ENCODE results near the gene CCSER1.
A peak's percentile ranks its signal among the peaks of the same experiment; 100 is the strongest.
"Not testable (repeated sequence)": the region's sequence is repeated elsewhere in the genome, so short reads cannot be mapped to it uniquely, and the experiment has no call there.

The CCSER1 gene

DNA sequence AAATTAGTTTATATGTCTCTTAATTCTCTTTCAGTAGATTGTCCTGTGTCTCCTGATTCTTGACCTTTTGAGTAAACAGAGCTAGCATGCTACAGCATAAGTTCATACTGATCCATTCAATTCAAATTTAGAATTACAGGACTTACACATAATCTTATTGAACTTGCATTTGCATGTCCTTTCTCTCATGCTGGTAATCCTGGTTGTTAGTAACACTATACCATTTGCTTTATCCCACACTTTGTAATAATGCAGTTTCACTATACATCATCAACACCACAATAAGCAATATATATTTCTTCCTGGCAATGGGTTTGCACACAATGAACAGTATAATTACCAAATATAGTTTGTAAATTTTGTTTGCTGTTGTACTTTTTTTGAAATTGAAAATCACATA is 1239.4 kb downstream of the CCSER1 start:
- Mint-ChIP-seq H3K36me3 (ENCODE audit: low read depth) (no peaks in the 10 kb centered on the region), H3K9me3 (peaks cover 19% of the 10 kb centered on the region), H3K4me1 (ENCODE audit: low read depth) (no peaks in the 10 kb centered on the region), H3K27me3 (ENCODE audit: low read depth) (no peaks in the 10 kb centered on the region), H3K27ac (no peak overlapping the region), H3K4me3 (no peak overlapping the region)
- no peak for DNase-seq (ENCODE audit: low spot score)

DNA sequence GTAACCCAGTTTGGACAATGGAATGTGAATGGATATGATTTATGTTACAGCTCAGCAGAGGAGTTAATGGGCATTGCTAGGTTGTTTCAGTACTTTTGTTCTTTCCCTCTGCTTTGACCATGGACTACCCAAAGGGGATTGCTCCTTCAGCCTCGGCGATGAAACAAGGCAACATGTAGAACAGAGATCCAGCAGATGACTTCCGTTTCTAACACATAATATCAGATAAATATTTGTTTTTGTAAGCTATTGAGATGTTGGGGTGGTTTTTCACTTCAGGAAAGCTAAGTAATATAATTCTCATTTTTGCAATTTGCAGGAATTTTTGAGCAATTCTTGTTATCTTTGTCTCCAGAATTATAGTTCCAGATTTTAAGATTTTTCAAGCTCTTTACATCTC is 1241.9 kb downstream of the CCSER1 start:
- Mint-ChIP-seq H3K27ac (no peak overlapping the region), H3K4me1 (ENCODE audit: low read depth) (no peaks in the 10 kb centered on the region), H3K4me3 (no peak overlapping the region), H3K27me3 (ENCODE audit: low read depth) (no peaks in the 10 kb centered on the region), H3K36me3 (ENCODE audit: low read depth) (no peaks in the 10 kb centered on the region), H3K9me3 (peaks cover 17% of the 10 kb centered on the region)
- DNase-seq (ENCODE audit: low spot score) = no peak

DNA sequence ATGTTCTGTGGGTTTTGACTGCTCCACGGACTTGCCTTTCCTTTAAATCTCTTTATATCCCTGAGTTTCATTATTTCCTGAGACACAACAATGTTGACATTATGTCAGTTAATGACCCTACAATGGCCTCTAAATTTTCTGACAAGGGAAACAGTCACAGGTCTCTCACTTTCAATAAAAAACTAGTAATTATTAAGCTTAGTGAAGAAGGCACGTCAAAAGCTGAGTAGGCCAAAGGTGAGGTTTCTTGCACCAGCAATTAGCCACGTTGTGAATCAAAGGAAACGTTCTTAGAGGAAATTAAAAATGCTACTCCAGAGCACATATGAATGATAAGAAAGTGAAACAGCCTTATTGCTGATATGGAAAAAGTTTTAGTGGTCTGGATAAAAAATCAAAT is 1246.4 kb downstream of the CCSER1 start:
- Mint-ChIP-seq H3K27ac (no peak overlapping the region), H3K27me3 (ENCODE audit: low read depth) (no peaks in the 10 kb centered on the region), H3K4me1 (ENCODE audit: low read depth) (no peaks in the 10 kb centered on the region), H3K36me3 (ENCODE audit: low read depth) (no peaks in the 10 kb centered on the region), H3K4me3 (no peak overlapping the region), H3K9me3 (peaks cover 29% of the 10 kb centered on the region)
- no peak for DNase-seq (ENCODE audit: low spot score)

DNA sequence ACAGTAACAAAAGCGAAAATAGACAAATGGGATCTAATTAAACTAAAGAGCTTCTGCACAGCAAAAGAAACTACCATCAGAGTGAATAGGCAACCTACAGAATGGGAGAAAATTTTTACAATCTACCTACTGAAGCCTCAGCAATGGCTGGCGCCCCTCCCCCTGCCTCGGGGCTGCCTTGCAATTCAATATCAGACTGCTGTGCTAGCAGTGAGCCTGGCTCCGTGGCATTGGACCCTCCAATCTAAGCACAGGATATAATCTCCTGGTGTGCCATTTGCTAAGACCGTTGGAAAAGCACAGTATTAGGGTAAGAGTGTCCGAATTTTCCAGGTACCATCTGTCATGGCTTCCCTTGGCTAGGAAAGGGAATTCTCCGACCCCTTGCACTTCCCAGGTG is 1278.2 kb downstream of the CCSER1 start:
- not testable (repeated sequence) for H3K27ac Mint-ChIP-seq; H3K36me3 Mint-ChIP-seq (ENCODE audit: low read depth); DNase-seq (ENCODE audit: low spot score); H3K4me1 Mint-ChIP-seq (ENCODE audit: low read depth); H3K27me3 Mint-ChIP-seq (ENCODE audit: low read depth); H3K4me3 Mint-ChIP-seq
- H3K9me3 Mint-ChIP-seq = peaks cover 26% of the 10 kb centered on the region

DNA sequence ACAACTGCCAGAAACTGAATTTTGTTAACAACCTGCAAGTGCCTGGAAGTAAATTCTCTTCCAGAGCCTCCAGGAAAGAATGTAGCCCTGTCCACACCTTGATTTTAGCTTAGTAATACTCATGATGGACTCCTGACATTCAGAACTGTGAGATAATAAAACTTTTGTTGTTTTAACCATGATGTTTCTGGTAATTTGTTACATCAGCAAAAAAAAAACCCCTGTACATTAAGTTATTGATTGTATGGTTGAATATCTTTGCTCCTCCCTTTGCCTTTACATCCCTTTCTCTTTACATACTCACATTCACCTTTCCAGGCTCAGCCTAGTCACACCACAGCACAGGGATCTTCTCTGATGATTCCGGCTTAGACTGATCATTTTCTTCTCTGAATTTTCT is 1294.8 kb downstream of the CCSER1 start:
- no peak overlapping the region for H3K27ac Mint-ChIP-seq
- H3K9me3 Mint-ChIP-seq = peaks cover 45% of the 10 kb centered on the region
- H3K4me3 Mint-ChIP-seq = no peak overlapping the region
- no peaks in the 10 kb centered on the region for H3K27me3 Mint-ChIP-seq (ENCODE audit: low read depth)
- H3K36me3 Mint-ChIP-seq (ENCODE audit: low read depth) = no peaks in the 10 kb centered on the region
- no peak for DNase-seq (ENCODE audit: low spot score)
- no peaks in the 10 kb centered on the region for H3K4me1 Mint-ChIP-seq (ENCODE audit: low read depth)

DNA sequence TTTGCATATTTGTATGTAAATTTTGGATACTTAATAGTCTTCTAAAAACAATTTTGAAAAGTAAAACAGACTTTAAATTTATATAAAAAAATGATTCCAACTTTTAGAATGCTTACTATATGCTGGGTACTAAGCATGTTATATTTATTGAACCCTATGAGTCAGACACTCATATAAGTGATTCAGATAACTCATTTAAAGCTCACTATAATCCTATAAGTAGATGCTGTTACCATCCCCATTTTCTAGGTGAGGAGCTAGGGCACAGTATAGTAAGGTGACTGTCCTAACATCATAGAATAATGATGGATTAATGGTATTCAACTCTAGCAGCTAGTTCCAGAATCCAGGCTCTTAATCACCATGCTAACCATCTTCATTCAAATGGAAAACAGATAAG is 1299.5 kb downstream of the CCSER1 start:
- H3K27ac Mint-ChIP-seq = peak overlapping the region; percentile 31
- H3K27me3 Mint-ChIP-seq (ENCODE audit: low read depth) = no peaks in the 10 kb centered on the region
- H3K4me1 Mint-ChIP-seq (ENCODE audit: low read depth) = no peaks in the 10 kb centered on the region
- H3K9me3 Mint-ChIP-seq = peaks cover 17% of the 10 kb centered on the region
- H3K36me3 Mint-ChIP-seq (ENCODE audit: low read depth) = no peaks in the 10 kb centered on the region
- H3K4me3 Mint-ChIP-seq = no peak overlapping the region
- DNase-seq (ENCODE audit: low spot score) = no peak

DNA sequence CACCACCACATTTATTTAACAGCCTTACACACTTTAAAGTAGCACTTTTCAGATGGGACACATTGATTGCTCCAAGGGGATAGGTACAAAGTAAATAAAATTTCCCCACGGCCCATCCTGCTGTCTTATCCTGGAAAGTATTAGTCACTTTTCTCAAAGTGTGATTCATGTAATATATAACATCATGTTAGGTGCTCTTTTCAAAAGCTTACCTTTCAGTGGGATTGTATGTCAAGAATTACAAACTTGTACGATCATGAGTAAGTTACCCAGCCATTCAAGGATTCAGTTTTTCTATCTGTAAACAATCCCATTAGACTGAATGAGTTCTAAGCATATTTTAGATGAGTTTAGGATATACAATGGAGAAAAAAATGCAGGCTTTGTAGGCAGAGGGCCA is 1300.0 kb downstream of the CCSER1 start:
- no peaks in the 10 kb centered on the region for H3K27me3 Mint-ChIP-seq (ENCODE audit: low read depth)
- H3K36me3 Mint-ChIP-seq (ENCODE audit: low read depth) = no peaks in the 10 kb centered on the region
- H3K9me3 Mint-ChIP-seq = peaks cover 20% of the 10 kb centered on the region
- H3K4me3 Mint-ChIP-seq = no peak overlapping the region
- H3K27ac Mint-ChIP-seq = no peak overlapping the region
- no peaks in the 10 kb centered on the region for H3K4me1 Mint-ChIP-seq (ENCODE audit: low read depth)
- no peak for DNase-seq (ENCODE audit: low spot score)

DNA sequence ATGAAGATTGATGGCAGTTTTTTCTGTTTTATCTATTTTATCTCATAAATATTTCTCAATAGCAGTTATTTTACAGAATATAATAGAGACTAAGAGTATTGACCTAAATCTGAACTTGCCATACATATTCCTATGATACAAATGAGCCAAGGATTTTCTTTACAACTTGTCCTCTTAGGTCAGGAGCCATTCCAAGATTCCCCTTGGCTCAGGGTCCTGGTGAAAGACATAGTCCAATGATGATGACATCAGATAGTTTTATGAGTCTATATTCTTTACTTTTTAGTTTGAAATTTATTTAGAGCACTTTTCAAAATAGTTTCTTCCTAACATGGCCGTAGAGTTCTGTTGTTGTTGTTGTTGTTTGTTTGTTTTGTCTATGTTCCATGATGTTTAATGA is 1307.4 kb downstream of the CCSER1 start:
- Mint-ChIP-seq H3K36me3 (ENCODE audit: low read depth) (no peaks in the 10 kb centered on the region), H3K4me1 (ENCODE audit: low read depth) (no peaks in the 10 kb centered on the region), H3K4me3 (no peak overlapping the region), H3K27ac (no peak overlapping the region), H3K27me3 (ENCODE audit: low read depth) (no peaks in the 10 kb centered on the region), H3K9me3 (peaks cover 23% of the 10 kb centered on the region)
- DNase-seq (ENCODE audit: low spot score) = no peak

DNA sequence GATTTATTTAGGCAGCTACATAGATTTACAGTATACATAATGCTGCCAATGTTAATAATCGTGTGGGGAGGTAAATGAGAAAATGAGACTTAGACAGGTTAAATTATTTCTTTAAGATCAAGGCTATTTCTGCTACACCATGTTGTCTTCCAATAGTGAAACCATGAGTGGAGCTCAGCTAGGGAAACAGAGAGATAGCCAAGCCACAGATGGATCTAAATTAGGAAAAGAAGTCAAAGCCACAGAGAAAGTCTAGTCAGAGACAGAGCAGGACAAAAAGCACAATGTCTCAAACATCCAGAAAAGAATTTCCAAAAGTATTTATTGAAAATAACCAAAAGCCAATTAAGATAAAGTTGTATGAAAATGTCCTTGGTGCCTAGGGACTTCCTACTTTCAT is 1309.4 kb downstream of the CCSER1 start:
- Mint-ChIP-seq H3K27ac (no peak overlapping the region), H3K4me1 (ENCODE audit: low read depth) (no peaks in the 10 kb centered on the region), H3K27me3 (ENCODE audit: low read depth) (no peaks in the 10 kb centered on the region), H3K9me3 (peaks cover 31% of the 10 kb centered on the region), H3K36me3 (ENCODE audit: low read depth) (no peaks in the 10 kb centered on the region), H3K4me3 (no peak overlapping the region)
- no peak for DNase-seq (ENCODE audit: low spot score)

DNA sequence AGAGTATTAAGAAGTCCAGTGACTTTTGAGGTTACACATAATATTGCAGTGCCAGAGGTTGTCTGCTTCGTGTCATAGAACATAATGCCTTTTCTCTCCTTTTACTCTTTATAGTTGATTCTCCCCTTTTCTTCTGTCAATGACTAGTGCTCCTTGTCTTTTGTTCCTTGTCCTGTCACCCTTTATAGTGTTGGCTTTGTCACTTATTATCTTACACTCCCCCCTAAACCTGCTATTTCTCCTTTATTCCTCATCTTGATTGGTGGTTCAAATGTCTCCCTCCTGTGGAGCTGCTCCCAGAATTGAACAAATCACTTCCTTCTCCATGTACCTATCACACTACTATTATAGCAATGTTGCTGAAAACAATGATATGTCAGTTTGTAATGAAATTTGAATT is 1320.0 kb downstream of the CCSER1 start:
- no peak overlapping the region for H3K4me3 Mint-ChIP-seq
- H3K4me1 Mint-ChIP-seq (ENCODE audit: low read depth) = no peaks in the 10 kb centered on the region
- H3K27ac Mint-ChIP-seq = no peak overlapping the region
- no peak for DNase-seq (ENCODE audit: low spot score)
- no peaks in the 10 kb centered on the region for H3K27me3 Mint-ChIP-seq (ENCODE audit: low read depth)
- no peaks in the 10 kb centered on the region for H3K36me3 Mint-ChIP-seq (ENCODE audit: low read depth)
- H3K9me3 Mint-ChIP-seq = peaks cover 30% of the 10 kb centered on the region

DNA sequence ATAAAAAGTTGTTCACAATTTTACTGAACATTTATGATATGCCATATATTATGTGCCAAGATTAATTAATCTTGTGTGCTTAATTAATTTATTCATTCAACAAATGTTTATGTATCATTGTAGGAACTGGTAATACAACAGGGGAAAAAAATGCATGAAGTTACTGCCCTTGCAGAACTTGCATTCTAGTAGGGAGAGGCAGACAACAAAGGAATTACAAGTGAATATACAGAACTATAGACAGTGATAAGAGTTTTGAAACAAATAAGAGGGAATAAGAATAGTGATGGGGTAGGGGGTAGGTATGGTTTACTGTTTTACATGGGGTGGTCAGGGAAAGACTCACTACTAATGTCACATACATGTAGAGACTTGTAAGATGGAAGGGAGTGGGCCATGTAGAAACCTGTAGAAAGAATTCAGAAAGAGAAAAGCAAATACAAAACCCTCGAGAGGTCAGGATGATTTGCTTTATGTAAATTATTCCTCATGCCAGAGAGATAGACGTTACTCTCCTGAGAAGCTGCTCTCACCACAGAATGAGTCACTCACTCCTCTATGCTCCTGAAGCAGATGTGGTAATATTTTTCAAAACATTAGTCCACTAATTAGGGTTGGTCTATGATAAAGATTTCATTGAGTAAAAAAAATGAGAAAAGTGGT is 1321.6 kb downstream of the CCSER1 start:
- no peak for DNase-seq (ENCODE audit: low spot score)
- no peak overlapping the region for H3K27ac Mint-ChIP-seq

DNA sequence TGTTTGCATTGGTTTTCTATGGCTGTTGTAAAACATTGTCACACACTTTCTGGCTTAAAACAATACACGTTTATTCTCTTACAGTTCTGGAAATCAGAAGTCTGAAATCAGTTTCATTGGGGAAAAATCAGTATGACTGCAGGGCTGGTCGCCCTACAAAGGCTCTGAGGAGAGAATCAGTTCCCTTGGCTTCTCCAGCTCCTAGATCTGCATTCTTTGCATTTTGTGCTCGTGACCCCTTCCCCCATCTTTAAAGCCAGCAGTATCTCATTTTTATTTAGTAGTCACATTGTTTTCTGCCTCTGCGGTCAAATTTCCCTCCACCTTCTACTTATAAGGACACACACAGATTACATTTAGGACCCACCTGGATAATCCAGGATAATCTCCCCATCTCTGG is 1326.9 kb downstream of the CCSER1 start:
- Mint-ChIP-seq H3K27me3 (ENCODE audit: low read depth) (no peaks in the 10 kb centered on the region), H3K4me3 (no peak overlapping the region), H3K36me3 (ENCODE audit: low read depth) (no peaks in the 10 kb centered on the region), H3K4me1 (ENCODE audit: low read depth) (no peaks in the 10 kb centered on the region), H3K9me3 (peaks cover 20% of the 10 kb centered on the region), H3K27ac (no peak overlapping the region)
- DNase-seq (ENCODE audit: low spot score) = no peak

More for the DNA sequence above, 1321.6 kb downstream of the CCSER1 start:
- Mint-ChIP-seq H3K4me3 (no peak overlapping the region), H3K9me3 (peaks cover 30% of the 10 kb centered on the region), H3K4me1 (ENCODE audit: low read depth) (no peaks in the 10 kb centered on the region), H3K36me3 (ENCODE audit: low read depth) (no peaks in the 10 kb centered on the region), H3K27me3 (ENCODE audit: low read depth) (no peaks in the 10 kb centered on the region)

DNA sequence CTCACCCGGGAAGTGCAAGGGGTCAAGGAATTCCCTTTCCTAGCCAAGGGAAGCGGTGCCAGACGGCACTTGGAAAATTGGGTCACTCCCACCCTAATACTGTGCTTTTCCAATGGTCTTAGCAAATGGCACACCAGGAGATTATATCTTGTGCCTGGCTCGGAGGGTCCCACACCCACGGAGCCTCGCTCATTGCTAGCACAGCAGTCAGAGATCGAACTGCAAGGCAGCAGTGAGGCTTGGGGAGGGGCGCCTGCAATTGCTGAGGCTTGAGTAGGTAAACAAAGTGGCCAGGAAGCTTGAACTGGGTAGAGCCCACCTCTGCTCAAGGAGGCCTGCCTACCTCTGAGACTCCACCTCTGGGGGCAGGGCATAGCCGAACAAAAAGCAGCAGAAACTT is 1335.4 kb downstream of the CCSER1 start:
- not testable (repeated sequence) for H3K27me3 Mint-ChIP-seq (ENCODE audit: low read depth); DNase-seq (ENCODE audit: low spot score); H3K36me3 Mint-ChIP-seq (ENCODE audit: low read depth); H3K4me1 Mint-ChIP-seq (ENCODE audit: low read depth); H3K4me3 Mint-ChIP-seq; H3K27ac Mint-ChIP-seq
- peaks cover 39% of the 10 kb centered on the region for H3K9me3 Mint-ChIP-seq

DNA sequence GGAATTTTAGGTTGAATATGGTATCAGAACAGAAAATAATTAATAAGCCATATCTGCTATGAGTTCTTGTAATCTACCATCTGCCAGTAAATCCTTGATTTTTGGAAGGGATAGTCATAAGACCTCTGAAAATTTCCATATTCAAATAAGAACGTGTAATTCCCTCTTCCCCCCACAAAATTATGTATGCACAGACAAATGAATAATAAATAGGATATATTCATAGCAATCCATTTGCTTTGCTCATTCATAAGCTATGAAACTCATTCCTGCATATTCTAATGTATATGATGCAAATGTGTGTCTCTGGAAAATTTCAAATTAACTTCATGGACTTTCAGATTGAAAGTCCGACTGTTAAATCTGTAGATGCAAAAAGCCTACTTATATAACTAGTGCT is 1343.5 kb downstream of the CCSER1 start:
- H3K27me3 Mint-ChIP-seq (ENCODE audit: low read depth) = no peaks in the 10 kb centered on the region

DNA sequence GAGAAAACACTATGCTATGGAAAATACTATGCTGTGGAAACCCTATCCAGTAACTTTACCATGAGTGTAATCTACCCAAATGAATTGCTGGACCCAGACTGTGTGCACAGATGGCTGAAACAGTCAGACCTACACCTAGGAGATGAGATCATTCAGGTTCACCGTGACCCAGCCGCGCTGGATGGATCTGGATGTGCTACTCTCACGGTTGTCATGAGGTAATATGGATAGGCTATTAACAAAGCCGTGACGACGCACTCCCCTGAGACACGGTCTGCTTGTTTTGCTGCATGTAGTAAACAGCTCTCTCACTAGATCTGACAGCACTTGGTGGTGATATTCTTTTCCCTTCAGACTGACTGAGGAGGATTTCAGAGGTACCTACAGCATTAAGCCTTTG is 1344.1 kb downstream of the CCSER1 start:
- Mint-ChIP-seq H3K27ac (no peak overlapping the region), H3K9me3 (peaks cover 11% of the 10 kb centered on the region), H3K4me3 (no peak overlapping the region), H3K36me3 (ENCODE audit: low read depth) (no peaks in the 10 kb centered on the region), H3K27me3 (ENCODE audit: low read depth) (no peaks in the 10 kb centered on the region), H3K4me1 (ENCODE audit: low read depth) (no peaks in the 10 kb centered on the region)
- no peak for DNase-seq (ENCODE audit: low spot score)

More for the DNA sequence above, 1343.5 kb downstream of the CCSER1 start:
- H3K36me3 Mint-ChIP-seq (ENCODE audit: low read depth) = no peaks in the 10 kb centered on the region
- no peaks in the 10 kb centered on the region for H3K4me1 Mint-ChIP-seq (ENCODE audit: low read depth)
- no peak overlapping the region for H3K27ac Mint-ChIP-seq
- DNase-seq (ENCODE audit: low spot score) = no peak
- no peak overlapping the region for H3K4me3 Mint-ChIP-seq
- peaks cover 11% of the 10 kb centered on the region for H3K9me3 Mint-ChIP-seq
